Measurements from ENCODE around the gene RNPEP.
"Not testable (repeated sequence)": the region's sequence is repeated elsewhere in the genome, so short reads cannot be mapped to it uniquely, and the experiment has no call there.

RNPEP gene, protein sequence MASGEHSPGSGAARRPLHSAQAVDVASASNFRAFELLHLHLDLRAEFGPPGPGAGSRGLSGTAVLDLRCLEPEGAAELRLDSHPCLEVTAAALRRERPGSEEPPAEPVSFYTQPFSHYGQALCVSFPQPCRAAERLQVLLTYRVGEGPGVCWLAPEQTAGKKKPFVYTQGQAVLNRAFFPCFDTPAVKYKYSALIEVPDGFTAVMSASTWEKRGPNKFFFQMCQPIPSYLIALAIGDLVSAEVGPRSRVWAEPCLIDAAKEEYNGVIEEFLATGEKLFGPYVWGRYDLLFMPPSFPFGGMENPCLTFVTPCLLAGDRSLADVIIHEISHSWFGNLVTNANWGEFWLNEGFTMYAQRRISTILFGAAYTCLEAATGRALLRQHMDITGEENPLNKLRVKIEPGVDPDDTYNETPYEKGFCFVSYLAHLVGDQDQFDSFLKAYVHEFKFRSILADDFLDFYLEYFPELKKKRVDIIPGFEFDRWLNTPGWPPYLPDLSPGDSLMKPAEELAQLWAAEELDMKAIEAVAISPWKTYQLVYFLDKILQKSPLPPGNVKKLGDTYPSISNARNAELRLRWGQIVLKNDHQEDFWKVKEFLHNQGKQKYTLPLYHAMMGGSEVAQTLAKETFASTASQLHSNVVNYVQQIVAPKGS

DNA sequence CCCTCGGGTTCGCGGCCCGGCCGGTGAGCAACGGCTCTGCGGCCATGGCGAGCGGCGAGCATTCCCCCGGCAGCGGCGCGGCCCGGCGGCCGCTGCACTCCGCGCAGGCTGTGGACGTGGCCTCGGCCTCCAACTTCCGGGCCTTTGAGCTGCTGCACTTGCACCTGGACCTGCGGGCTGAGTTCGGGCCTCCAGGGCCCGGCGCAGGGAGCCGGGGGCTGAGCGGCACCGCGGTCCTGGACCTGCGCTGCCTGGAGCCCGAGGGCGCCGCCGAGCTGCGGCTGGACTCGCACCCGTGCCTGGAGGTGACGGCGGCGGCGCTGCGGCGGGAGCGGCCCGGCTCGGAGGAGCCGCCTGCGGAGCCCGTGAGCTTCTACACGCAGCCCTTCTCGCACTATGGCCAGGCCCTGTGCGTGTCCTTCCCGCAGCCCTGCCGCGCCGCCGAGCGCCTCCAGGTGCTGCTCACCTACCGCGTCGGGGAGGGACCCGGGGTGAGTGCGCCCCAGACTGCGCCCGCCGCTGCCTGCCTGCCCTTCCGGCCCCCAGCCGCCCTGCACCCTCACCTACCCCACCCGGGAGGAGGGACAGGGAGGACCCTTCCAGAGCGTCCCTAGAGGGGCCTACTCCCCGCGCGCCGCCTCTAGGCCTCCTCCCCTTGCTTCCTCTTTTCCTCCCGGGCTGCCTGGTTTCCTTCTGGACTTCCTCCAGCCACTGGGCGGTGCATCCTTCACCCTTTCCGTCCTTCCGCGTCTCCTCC is at the start of gene RNPEP:
Gene RNPEP (plus strand): TSS at position 26 of the 757 bp plus-strand sequence. CDS start 19 bp downstream, at position 45.
- peak; percentile 6 for DNase-seq (ENCODE audit: low spot score)

DNA sequence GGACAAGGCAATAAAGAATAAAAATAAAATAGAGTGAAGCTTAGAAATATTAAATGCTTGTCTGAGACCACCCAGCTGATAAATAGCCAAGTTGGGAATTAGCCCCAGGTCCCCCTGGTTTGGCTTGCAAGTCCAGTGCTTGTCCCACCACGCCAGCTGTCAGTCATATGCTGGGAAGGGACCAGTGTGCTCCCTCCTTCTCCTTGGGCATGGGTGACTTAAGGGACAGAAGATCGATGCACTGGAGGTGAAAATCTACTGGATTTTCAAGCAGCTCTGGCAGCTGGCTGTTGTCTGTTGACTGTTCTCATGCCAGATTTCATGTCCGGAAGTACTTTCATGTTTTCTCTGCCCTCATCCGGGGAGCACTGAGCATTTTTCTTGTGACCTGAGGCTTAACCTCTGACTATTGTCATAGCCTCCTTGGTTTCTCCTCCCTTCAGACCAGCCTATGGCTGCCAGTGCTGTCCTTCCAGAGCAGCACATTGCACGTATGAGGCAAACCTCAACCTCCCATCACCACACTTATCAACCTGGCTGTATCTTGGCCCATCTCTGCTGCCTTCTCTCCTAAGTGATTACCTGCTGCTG is 48.5 kb upstream of the RNPEP start:
- no peak for DNase-seq (ENCODE audit: low spot score)

DNA sequence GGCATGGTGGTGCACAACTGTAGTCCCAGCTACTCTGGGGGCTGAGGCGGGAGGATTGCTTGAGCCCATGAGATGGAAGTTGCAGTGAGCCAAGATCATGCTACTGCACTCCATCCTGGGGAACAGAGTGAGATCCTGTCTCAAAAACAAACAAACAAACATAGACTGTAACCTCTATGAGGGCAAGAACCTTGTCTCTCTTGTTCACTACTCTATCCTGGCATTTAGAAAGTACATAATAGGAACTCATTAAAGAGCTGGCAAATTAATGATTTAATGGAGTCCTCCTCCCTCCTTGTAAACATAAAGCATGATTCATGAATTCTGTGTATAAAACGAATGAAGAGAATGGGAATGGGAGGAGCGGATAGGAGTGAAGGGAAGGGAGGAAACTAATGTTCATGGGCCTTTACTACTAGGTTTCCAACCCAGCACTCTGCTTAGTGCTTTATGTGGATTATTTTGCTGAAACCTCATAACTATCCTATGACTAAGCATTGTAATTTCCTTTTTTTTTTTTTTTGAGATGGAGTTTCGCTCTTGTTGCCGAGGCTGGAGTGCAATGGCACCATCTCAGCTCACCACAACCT is 44.7 kb upstream of the RNPEP start:
- no peak for DNase-seq (ENCODE audit: low spot score)

DNA sequence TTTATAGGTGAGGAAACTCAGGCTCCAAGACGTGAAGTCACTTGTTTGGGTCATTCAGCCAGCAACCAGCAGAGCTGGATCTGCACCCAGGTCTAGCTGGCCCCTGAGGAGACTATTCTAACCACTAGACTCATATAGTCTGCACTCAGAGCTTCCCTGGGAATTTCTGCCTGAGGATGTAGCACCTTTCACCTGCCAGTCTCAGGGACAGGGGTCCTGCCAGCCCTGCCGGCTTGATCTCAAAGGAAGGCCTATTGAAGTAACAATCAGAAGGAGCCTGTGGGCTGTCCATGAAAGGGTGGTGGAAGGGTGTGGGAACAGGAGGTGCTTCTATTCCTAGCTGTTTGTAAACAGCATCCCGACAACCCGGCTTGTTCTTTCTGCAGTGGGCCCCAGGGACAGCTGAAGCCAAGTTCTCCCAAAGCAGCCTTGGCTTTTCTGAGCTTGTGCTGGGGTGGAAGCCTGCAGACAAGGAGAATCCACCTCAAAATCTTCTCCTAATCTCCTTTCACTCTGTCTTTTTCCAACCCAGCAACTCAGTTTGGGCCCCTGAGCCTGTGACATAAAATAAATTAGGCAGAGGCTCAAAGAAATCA is 43.9 kb upstream of the RNPEP start:
- no peak for DNase-seq (ENCODE audit: low spot score)

DNA sequence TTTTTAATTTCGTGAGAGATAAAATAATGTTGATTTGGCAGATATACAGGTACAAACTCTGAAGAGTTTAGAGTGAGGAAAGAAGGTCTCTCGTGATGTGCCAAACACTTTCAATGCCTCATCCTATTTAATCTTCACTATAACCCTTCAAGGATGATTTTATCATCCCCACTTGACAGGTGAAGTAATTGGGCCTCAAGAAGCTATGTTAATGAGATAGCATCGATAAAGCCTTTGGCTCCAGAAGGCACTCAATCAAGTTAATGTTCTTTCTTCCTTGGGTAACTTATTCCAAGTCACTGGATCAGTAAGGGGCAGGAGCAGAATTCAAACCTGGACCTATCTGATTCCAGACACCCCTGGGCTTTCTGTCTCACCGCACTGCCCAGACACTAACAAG is 43.3 kb upstream of the RNPEP start:
- DNase-seq (ENCODE audit: low spot score) = no peak

DNA sequence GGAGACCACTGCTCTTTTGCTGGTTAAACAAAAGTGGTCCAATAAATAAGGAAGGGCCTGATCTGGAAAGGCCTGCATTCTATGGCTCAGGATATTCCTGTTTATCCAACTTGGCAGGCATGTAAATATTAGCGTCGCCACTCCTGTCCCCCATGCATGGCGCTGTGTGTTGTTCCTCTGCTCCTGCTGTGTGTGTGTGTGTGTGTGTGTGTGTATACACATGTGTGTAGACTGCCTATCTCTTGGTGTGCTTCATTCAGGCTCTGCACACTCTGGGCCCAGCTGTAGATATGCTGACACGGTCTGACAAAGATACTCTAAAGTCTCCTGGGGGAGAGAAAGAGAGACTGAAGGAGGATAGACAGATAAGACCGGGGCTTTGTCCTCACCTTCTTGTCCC is 42.9 kb upstream of the RNPEP start:
- DNase-seq (ENCODE audit: low spot score) = no peak

DNA sequence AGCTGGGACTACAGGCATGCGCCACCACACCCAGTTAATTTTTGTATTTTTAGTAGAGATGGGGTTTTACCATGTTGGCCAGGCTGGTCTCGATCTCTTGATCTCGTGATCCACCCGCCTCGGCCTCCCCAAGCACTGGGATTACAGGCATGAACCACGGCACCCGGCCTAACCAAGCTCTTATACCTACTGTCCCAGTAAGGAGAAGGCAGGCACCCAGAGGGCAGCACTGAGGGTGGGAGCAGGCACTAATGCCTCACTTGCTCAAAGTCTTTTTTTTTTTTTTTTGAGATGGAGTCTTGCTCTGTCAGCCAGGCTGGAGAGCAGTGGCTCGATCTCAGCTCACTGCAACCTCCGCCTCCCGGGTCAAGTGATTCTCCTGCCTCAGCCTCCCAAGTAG is 42.1 kb upstream of the RNPEP start:
- not testable (repeated sequence) for DNase-seq (ENCODE audit: low spot score)

DNA sequence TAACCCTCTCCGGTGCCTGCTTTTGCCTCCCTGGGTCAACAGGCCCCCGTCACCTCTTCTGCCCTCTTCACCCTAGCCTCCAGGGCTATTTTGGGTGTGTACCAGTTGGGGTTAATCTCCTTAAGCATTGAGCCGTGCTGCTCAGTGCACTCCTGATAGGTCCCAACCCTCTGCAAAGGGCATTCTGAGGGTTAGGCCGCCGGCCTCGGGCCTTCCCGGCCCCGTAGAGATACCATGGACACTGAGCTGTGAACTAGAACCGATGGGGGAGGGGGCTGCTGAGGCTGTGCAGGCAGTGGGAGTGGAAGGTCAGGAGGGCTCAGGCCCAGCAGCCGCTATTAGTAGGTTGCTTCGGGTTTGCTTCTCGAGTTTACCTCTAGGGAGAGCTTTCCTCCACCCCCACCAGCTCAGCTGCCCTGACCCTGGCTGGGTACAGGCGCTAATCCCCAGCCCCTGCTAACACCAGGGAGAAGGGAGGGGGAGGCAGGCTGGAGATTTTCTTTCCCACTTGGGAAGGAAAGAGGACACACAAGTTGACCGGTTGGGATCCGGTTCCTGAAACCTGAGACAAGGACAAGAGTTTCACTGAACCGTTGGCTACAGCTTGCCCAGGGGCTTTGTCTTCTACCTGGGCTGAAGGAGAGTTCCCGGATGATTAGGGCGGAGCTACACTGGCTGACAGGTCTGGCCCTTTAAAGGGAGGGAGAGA is 40.9 kb upstream of the RNPEP start:
- no peak for DNase-seq (ENCODE audit: low spot score)

DNA sequence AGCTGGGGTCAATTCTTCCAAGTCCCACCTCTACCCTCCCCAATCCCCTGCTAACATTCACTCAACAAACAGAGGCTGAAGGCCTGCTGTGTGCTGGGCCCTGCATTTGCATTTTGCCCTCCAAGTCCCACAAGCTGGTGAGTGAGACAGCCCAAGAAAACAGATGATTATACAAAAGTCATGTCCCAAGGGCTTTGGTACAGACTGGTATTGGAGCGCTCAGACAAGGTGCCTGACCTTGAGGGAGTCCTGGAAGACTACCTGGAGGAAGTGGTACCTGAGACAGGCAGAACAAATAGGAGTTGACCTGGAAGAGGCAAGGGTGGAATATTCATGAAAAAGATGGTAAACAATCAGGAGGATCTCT is 40.3 kb upstream of the RNPEP start:
- no peak for DNase-seq (ENCODE audit: low spot score)

DNA sequence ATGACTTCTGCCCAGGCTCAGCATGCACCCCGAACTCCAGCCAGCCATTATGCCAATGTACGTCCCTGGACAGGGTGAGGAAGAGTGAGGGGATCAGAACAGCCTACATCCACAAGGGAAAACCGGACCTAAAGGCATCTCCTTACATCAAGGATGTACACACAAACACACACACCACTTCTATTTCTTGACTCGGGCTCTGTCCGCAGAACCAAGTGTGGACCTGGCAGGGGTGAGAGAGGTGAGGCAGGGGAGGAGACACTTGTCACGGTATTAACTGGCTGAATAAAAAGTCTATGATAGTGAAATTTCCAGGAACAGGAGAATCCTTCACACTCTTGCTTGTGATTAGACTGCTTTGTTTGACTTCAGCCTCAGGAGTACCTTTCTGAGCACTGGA is 38.4 kb upstream of the RNPEP start:
- DNase-seq (ENCODE audit: low spot score) = no peak

DNA sequence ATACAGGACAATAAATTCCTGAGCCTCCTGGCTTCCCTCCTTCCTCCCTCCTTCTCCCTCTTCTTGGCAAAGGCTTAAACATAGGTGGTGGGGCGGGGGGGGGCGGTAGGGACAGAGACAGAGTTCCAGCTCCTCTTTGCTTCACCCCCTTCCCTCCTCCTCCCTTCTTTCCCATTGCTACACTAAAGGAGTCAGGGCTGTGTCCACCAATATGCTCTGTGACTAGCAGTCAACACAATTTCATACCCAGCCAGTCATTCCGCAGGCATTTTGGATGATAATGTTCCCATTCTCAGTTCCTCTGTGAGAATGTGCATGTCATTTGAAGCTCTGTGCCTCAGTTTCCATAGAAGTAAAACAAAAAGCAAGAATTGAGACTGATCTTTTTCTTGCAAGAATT is 37.8 kb upstream of the RNPEP start:
- DNase-seq (ENCODE audit: low spot score) = no peak

DNA sequence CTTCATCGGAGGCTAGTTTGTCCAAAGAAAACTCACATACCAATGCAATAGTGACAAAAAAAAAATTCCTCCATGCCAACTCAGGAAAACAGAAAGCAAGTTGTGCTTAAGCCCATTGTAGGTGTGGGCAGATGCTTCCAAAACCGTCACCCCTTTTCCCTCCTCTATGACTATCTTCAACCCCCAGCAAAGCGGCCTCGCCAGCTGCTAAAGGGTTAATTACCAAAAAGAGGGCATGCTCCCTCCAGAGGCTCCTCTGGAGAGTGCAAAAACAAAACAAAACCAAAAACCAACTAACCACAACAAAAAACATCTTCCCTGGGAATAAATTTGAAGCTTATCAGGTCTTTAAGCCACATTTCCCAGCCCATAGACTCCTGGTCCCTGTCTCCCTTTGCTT is 37.3 kb upstream of the RNPEP start:
- no peak for DNase-seq (ENCODE audit: low spot score)

DNA sequence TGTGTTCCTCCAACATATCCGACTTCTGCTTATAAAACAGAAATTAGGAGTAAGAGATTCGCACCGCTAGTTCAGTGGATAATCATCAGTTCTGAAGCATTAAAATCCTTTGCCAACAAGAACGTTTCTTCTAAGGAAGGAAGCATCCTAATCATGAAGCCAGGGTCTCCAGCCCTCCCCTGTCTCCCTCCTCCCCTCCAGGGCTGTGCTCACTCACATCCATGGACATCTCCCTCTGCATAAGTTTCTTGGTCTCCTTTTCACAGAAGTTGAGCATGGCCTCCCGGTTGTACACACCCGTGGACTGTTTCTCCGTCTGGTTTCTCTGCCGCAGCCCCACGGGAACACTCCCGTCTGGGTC is 36.6 kb upstream of the RNPEP start:
- no peak for DNase-seq (ENCODE audit: low spot score)

DNA sequence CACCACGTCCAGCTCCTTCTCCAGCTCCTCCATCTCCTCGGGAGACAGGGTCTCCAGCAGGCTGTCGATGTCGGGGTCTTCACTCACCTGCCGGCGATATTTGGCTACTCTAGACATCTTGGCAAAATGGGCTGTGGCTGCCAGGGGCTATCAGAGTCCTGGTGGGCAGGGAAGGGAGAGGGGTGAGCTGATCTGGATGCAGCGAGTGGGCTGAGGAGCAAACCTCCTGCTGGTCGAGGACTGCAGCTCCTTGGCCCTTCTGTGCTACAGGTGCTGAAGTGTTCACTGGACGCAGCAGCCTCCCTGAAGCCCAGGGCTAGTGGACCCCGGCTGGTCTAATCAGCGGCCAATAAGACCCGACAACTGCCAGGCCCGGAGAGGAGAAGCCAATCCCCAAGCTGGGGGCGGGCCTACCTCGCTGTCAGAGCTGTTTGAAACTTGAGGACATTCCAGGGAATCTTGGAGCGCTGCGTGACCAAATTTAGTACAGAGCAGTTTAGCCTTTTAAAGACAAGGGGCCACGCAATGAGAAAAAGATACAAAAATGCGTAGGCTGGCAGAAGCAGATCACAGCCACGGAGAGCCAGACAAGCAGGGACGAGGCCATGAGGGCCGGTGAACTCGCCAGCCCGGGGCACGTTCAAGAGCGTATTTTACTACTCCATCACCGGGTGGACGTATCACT is 36.1 kb upstream of the RNPEP start, which contains the start of gene LMOD1:
Gene LMOD1 (minus strand): TSS at position 325 of the 685 bp plus-strand sequence. CDS start 208 bp downstream, at position 117.
- DNase-seq (ENCODE audit: low spot score) = peak; percentile 48

DNA sequence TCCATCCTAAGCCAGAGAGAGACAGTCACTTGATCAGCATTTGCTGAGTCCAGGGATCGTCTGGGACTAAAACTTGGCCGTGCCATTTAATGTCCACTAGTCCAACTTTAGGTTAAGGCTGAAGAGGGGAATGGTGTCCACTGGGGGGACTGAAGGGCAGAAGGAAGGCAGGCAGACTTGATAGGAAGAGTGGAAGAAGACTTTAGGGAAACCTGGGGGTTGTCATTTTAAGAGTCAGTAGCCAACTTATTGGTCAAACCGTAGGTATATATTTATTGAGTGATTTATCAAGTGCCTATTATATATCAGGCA is 34.8 kb upstream of the RNPEP start:
- DNase-seq (ENCODE audit: low spot score) = no peak

DNA sequence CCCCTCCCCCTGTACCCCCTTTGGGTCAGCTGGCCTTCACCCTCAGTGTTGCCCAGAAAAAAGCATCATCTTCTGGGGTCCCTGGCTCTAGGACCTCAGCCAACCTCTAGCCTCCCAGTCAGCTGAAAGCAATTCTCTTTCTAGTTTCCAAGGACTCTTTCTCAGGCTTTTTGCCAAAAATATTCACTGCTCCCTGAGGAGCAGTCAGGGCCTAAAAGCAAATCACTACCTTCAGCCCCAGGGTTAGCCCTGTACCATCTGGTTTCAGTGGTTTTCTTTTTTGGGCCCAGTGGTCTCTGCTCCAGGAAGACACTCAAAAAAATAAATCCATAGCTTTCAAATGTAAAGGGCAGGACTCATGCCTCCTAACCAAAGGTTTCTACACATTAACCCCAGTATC is 33.0 kb upstream of the RNPEP start:
- DNase-seq (ENCODE audit: low spot score) = no peak

DNA sequence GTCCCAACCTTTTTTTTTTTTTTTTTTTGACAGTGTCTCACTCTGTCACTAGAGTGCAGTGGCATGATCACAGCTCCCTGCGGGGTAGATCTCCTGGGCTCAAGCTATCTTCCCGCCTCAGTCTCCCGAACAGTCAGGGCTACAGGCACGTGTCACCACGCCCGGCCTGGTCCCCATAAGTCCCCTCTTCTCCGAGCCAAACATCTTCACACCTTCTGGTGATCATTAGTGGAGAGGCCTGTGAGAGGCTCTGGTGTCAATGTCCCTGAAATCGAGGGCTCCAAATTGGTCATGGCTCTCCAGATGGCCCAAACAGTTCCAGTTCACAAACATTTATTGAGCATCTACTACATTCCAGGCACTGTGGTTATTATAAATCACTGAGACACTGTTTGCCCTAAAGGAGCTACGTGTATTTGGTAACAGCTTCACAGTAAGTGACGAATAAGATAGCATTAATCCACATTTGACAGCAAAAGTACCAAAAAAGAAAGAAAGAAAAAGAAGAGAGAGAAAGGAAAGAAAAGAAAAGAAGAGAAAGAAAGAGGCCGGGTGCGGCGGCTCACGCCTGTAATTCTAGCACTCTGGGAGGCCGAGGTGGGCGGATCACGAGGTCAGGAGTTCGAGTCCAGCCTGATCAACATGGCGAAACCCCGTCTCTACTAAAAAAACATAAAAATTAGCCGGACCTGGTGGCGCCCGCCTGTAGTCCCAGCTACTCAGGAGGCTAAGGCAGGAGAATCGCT is 28.0 kb upstream of the RNPEP start:
- DNase-seq (ENCODE audit: low spot score) = no peak

DNA sequence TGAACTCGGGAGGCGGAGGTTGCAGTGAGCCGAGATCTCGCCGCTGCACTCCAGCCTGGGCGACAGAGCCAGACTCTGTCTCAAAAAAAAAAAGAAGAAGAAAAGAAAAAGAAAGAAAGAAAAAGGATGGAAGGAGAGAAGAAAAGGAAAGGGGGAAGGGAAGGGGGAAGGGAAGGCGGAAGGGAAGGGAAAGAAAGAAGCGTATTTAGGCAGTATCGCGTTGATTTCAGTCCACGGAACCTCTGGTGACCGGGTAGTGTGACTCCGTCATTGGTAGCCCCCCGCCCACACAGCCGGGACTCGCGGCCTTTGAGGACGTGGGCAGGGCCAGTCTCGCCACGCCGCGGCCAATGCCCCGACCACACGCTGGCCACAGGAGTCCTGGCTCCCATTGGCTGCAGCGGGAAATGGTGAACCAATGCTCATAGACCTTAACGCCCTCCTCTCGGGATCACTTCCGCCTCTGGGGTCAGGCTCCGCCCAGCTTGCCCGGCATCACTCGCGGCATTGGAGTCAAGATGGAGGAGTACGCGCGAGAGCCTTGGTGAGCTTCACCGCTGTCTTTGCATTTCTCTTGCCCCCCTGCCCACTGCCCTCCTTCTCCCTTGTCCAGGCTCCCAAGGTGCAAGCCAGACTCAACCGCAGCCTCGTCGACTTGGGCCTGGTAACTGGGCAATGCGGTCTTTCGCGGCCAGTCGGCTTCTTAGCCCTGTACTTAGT is 27.3 kb upstream of the RNPEP start, which contains the start of gene TIMM17A:
Gene TIMM17A (plus strand): TSS at position 495 of the 720 bp plus-strand sequence. CDS start 24 bp downstream, at position 519.
- peak; percentile 99 for DNase-seq (ENCODE audit: low spot score)

DNA sequence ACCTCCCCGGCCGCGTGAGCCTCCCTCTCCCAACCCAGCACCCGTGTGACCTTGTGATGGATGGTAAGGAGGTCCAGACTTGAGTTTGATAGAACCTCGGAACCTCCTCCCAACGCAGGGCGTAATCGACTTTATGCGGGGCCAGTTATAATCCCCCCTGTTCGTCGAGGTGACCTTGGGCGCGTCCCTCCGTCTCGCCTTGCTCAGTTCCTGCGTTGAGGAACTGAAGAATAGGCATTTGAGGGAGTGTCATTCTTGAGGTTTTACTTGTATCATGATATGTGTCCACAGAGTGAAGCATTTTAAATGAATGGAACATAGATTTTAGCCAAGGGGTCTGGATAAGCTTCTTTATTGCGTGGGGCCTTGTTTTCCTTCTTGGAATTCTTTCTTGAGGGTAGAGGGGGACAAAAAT is 26.7 kb upstream of the RNPEP start:
- DNase-seq (ENCODE audit: low spot score) = peak; percentile 23

Measured in kidney capillary endothelial cell (primary cell).